Central memory CD8-positive, alpha-beta T cell (primary cell): ENCODE measurements around the gene CYP4F11.
"Not testable (repeated sequence)": the region's sequence is repeated elsewhere in the genome, so short reads cannot be mapped to it uniquely, and the experiment has no call there.

Experiments used
- ATAC-seq: fragments of 150-1000 bp; cut with Tn5 transposase; replicated peaks from 2 replicates; pipeline ENCODE4 v1.10.0; 2022; ENCODE audit warnings: mild to moderate bottlenecking, moderate FRiP score, moderate number of reproducible peaks; ENCODE audit not compliant: poor library complexity, severe bottlenecking; ENCODE audit errors: extremely low read depth
- DNase-seq, 2 donors: peaks; one replicate each; pipeline ENCODE4 v3.0.0; 2021; ENCODE audit warnings: low spot score in 2 of 2
- H3K27ac Mint-ChIP-seq: one replicate; pipeline ENCODE4 v1.8.0; 2022; ENCODE audit warnings: low read depth, mild to moderate bottlenecking, moderate library complexity, mixed read lengths
- H3K27me3 Mint-ChIP-seq: one replicate; pipeline ENCODE4 v1.8.0; 2022; ENCODE audit warnings: mixed read lengths
- H3K36me3 Mint-ChIP-seq: one replicate; pipeline ENCODE4 v1.8.0; 2022; ENCODE audit warnings: mild to moderate bottlenecking, moderate library complexity, mixed read lengths; ENCODE audit not compliant: insufficient read depth
- H3K4me1 Mint-ChIP-seq: one replicate; pipeline ENCODE4 v1.8.0; 2022; ENCODE audit warnings: mixed read lengths
- H3K4me3 Mint-ChIP-seq: one replicate; pipeline ENCODE4 v1.8.0; 2022; ENCODE audit warnings: mild to moderate bottlenecking, moderate library complexity, mixed read lengths
- H3K9me3 Mint-ChIP-seq: one replicate; pipeline ENCODE4 v1.8.0; 2022; ENCODE audit warnings: mixed read lengths

CYP4F11 gene

GRCh38 chr19:15913830-15914229 is 20.5 kb downstream of the CYP4F11 start:
- Mint-ChIP-seq H3K9me3 (no peaks in the 10 kb centered on the region), H3K4me1 (peaks cover 5% of the 10 kb centered on the region), H3K36me3 (no peaks in the 10 kb centered on the region), H3K27ac (no peak overlapping the region), H3K4me3 (no peak overlapping the region), H3K27me3 (peaks cover 92% of the 10 kb centered on the region)
- ATAC-seq, result no peak
- DNase-seq, result no peak

- no peak for ATAC-seq
- Mint-ChIP-seq H3K9me3 (no peaks in the 10 kb centered on the region), H3K36me3 (no peaks in the 10 kb centered on the region), H3K27me3 (peaks cover 88% of the 10 kb centered on the region), H3K27ac (no peak overlapping the region), H3K4me3 (no peak overlapping the region), H3K4me1 (peaks cover 5% of the 10 kb centered on the region)
- no peak for DNase-seq
Observed at GRCh38 chr19:15913384-15913783, 20.9 kb downstream of the CYP4F11 start.

- Mint-ChIP-seq H3K4me3 (no peak overlapping the region), H3K36me3 (no peaks in the 10 kb centered on the region), H3K4me1 (peaks cover 5% of the 10 kb centered on the region), H3K27me3 (peaks cover 82% of the 10 kb centered on the region), H3K27ac (no peak overlapping the region), H3K9me3 (peaks cover 5% of the 10 kb centered on the region)
- DNase-seq, result no peak
- ATAC-seq, result no peak
Observed at GRCh38 chr19:15911599-15912235, 22.6 kb downstream of the CYP4F11 start.

- Mint-ChIP-seq H3K4me1 (no peaks in the 10 kb centered on the region), H3K27ac (no peak overlapping the region), H3K4me3 (no peak overlapping the region), H3K27me3 (peaks cover 80% of the 10 kb centered on the region), H3K36me3 (no peaks in the 10 kb centered on the region), H3K9me3 (peaks cover 11% of the 10 kb centered on the region)
- ATAC-seq (no peak), DNase-seq (no peak)
Observed at GRCh38 chr19:15905026-15905425, 29.3 kb downstream of the CYP4F11 start.

GRCh38 chr19:15902898-15903297 is 31.4 kb downstream of the CYP4F11 start:
- peaks cover 11% of the 10 kb centered on the region for H3K9me3 Mint-ChIP-seq
- H3K36me3 Mint-ChIP-seq, result not testable (repeated sequence)
- peaks cover 70% of the 10 kb centered on the region for H3K27me3 Mint-ChIP-seq

GRCh38 chr19:15902254-15902653 is 32.1 kb downstream of the CYP4F11 start:
- DNase-seq, result no peak
- ATAC-seq, result no peak
- Mint-ChIP-seq H3K9me3 (peaks cover 7% of the 10 kb centered on the region), H3K27ac (no peak overlapping the region), H3K27me3 (peaks cover 65% of the 10 kb centered on the region), H3K36me3 (no peaks in the 10 kb centered on the region), H3K4me1 (no peaks in the 10 kb centered on the region), H3K4me3 (no peak overlapping the region)

More at GRCh38 chr19:15902898-15903297, 31.4 kb downstream of the CYP4F11 start:
- not testable (repeated sequence) for ATAC-seq, H3K27ac Mint-ChIP-seq, DNase-seq, H3K4me3 Mint-ChIP-seq, H3K4me1 Mint-ChIP-seq

DNA sequence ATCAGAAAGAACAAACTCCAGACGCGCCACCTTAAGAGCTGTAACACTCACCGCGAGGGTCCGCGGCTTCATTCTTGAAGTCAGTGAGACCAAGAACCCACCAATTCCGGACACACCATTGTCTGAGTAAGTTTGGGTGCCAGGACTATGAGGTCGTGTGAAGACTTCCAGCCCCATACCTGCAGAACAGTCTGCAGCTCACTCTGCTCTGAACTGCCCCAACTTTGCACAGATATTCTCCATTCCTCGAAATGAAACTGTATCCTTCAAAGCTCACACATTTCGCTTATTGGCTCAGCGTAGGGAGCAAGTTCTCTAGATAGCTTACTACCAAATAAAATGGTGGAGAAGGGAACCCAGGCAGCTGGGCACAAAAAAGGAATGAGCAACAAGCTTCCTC is 33.8 kb downstream of the CYP4F11 start:
- H3K9me3 Mint-ChIP-seq, result peaks cover 6% of the 10 kb centered on the region
- H3K4me3 Mint-ChIP-seq, result peak overlapping the region; percentile 50
- H3K27me3 Mint-ChIP-seq, result peaks cover 58% of the 10 kb centered on the region
- no peaks in the 10 kb centered on the region for H3K4me1 Mint-ChIP-seq
- no peak overlapping the region for H3K27ac Mint-ChIP-seq
- no peak for DNase-seq
- no peak for ATAC-seq
- H3K36me3 Mint-ChIP-seq, result no peaks in the 10 kb centered on the region

DNA sequence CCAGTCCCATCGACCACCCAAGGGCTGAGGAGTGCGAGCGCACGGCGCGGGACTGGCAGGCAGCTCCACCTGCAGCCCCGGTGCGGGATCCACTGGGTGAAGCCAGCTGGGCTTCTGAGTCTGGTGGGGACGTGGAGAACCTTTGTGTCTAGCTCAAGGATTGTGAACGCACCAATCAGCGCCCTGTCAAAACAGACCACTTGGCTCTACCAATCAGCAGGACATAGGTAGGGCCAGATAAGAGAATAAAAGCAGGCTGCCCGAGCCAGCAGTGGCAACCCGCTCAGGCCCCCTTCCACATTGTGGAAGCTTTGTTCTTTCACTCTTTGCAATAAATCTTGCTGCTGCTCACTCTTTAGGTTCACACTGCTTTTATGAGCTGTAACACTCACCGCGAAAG is 34.3 kb downstream of the CYP4F11 start:
- not testable (repeated sequence) for H3K36me3 Mint-ChIP-seq, H3K4me1 Mint-ChIP-seq, H3K9me3 Mint-ChIP-seq, ATAC-seq, H3K27ac Mint-ChIP-seq, DNase-seq
- Mint-ChIP-seq H3K4me3 (peak overlapping the region; percentile 50), H3K27me3 (peaks cover 53% of the 10 kb centered on the region)

- H3K9me3 Mint-ChIP-seq, DNase-seq, H3K4me3 Mint-ChIP-seq, H3K36me3 Mint-ChIP-seq, H3K4me1 Mint-ChIP-seq, ATAC-seq, H3K27ac Mint-ChIP-seq: not testable (repeated sequence)
- peaks cover 49% of the 10 kb centered on the region for H3K27me3 Mint-ChIP-seq
Observed at GRCh38 chr19:15899561-15899960, 34.8 kb downstream of the CYP4F11 start.

DNA sequence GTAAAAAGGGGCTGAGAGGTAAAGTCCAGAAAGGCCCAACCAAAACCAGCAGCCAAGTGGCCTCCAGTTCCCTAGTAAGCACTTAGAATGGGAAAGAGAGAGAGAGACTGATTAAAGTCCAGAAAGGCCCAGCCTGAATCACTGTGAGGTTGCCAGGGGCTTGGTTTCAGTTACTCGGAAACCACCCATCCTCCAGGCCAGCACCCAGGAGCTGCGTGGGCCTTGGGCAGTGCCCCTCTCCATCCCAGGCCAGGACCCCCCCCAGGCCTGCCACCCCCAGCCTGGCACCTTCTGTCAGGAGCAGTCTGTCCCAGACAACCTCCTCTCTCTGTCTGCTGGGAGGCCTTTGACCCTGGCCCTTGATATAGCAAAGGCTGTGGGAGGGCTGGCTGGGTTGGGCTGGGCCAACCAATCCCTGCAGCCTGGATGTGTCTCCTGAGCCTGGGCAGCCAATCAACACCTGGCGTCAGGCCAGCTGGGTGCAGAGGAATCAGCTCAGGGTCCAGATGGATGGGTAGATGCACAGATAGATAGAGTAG is 36.5 kb downstream of the CYP4F11 start, which contains the start of gene CYP4F2:
Gene CYP4F2 (minus strand): TSS at position 337 of the 539 bp plus-strand sequence. CDS start 463 bp downstream, outside the sequence.
- Mint-ChIP-seq H3K36me3 (no peaks in the 10 kb centered on the region), H3K9me3 (no peaks in the 10 kb centered on the region), H3K4me3 (no peak within 1 kb of the TSS), H3K27me3 (peaks cover 32% of the 10 kb centered on the region), H3K27ac (no peak within 1 kb of the TSS), H3K4me1 (no peaks in the 10 kb centered on the region)
- ATAC-seq, result no peak
- DNase-seq, result no peak

- no peaks in the 10 kb centered on the region for H3K9me3 Mint-ChIP-seq
- no peak overlapping the region for H3K27ac Mint-ChIP-seq
- no peaks in the 10 kb centered on the region for H3K36me3 Mint-ChIP-seq
- H3K4me1 Mint-ChIP-seq, result no peaks in the 10 kb centered on the region
- ATAC-seq, result no peak
- no peak for DNase-seq
- H3K4me3 Mint-ChIP-seq, result no peak overlapping the region
- peaks cover 26% of the 10 kb centered on the region for H3K27me3 Mint-ChIP-seq
Observed at GRCh38 chr19:15897026-15897737, 37.1 kb downstream of the CYP4F11 start.

GRCh38 chr19:15895876-15896430 is 38.4 kb downstream of the CYP4F11 start:
- H3K4me1 Mint-ChIP-seq, result no peaks in the 10 kb centered on the region
- H3K9me3 Mint-ChIP-seq, result no peaks in the 10 kb centered on the region
- no peak overlapping the region for H3K4me3 Mint-ChIP-seq
- no peak for DNase-seq
- ATAC-seq, result no peak
- H3K27me3 Mint-ChIP-seq, result peaks cover 13% of the 10 kb centered on the region
- no peak overlapping the region for H3K27ac Mint-ChIP-seq
- no peaks in the 10 kb centered on the region for H3K36me3 Mint-ChIP-seq

DNA sequence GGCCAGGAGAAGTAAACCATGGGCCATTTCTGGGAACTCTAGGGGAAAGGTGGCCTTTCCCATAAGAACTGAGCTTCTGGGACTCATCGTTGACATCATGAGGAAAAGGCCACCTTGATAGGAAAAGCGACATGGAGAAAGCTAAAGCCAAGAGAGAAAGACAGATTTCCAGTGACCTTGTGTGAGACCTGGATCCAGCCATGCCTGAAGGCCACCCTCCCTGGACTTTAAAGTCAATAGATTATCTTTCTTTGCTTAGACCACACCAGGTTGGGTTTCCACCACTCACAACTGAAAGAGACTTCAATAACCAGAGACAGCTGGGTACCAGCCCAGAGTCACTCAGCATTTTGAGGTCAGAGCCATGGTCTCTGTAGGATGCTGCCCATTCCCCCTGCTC is 40.0 kb downstream of the CYP4F11 start:
- no peak overlapping the region for H3K4me3 Mint-ChIP-seq
- H3K27me3 Mint-ChIP-seq, result peaks cover 11% of the 10 kb centered on the region
- DNase-seq, result no peak
- H3K4me1 Mint-ChIP-seq, result no peaks in the 10 kb centered on the region
- H3K36me3 Mint-ChIP-seq, result no peaks in the 10 kb centered on the region
- no peak for ATAC-seq
- H3K27ac Mint-ChIP-seq, result no peak overlapping the region
- H3K9me3 Mint-ChIP-seq, result no peaks in the 10 kb centered on the region
